Measurements from ENCODE around the gene MTSS2. TPM values are rescaled to one million over a fixed set of nuclear protein-coding genes. Genes with fewer than 3 reads are reported as not detected.

Gene MTSS2
- total RNA-seq, 1 donor from 2014 or later = 1.3 TPM

Other genes with a start within 250 kb of the MTSS2 start
- 33.0 and 35.1 TPM in 2 replicates for gene ST3GAL2, start 247.0 kb downstream of the MTSS2 start, total RNA-seq
- gene FCSK, start 231.5 kb downstream of the MTSS2 start, total RNA-seq = 19.7 and 21.9 TPM in 2 replicates
- gene COG4, start 162.5 kb downstream of the MTSS2 start, total RNA-seq = 37.9 and 44.5 TPM in 2 replicates
- gene SF3B3, start 162.2 kb downstream of the MTSS2 start, total RNA-seq = 520 and 538 TPM in 2 replicates
- gene IL34, start 39.5 kb downstream of the MTSS2 start, total RNA-seq = 0.28 TPM in 1 of 2 replicates, not detected in the other
- gene VAC14, start 115.1 kb upstream of the MTSS2 start, total RNA-seq = 30.9 and 34.8 TPM in 2 replicates

Measured in activated T-helper 2 cell treated with anti-CD3 and anti-CD28 coated beads, Interferon-gamma antibody, Interleukin-2, Interleukin-4, amounts not matched to agents 10 μg/mL and 5 μg/mL and 100 μg/mL, durations not matched to agents 14 hours and 24 hours and 36 hours (primary cell).